Cortex of kidney (tissue), 1 donor: ENCODE measurements around the gene CACNA1A.
"Not testable (repeated sequence)": the region's sequence is repeated elsewhere in the genome, so short reads cannot be mapped to it uniquely, and the experiment has no call there.

Experiments used
- DNase-seq: peaks from one replicate; lab custom pipeline; 2025; lab: John Stamatoyannopoulos, UW

The CACNA1A gene

GRCh38 chr19:13506471-13506820, at the start of gene CACNA1A:
Gene CACNA1A (minus strand): TSS chr19:13506479. CDS start chr19:13506224, 255 bp downstream.
- no peak for DNase-seq

- DNase-seq, result no peak
Observed at GRCh38 chr19:13554506-13555240, 48.4 kb upstream of the CACNA1A start.

GRCh38 chr19:13553880-13554400, 47.7 kb upstream of the CACNA1A start:
- DNase-seq, result no peak

- no peak for DNase-seq
Observed at GRCh38 chr19:13548131-13548530, 41.9 kb upstream of the CACNA1A start.

- no peak for DNase-seq
Observed at GRCh38 chr19:13547102-13547501, 40.8 kb upstream of the CACNA1A start.

GRCh38 chr19:13544423-13544822, 38.1 kb upstream of the CACNA1A start:
- DNase-seq, result no peak

GRCh38 chr19:13541554-13541953, 35.3 kb upstream of the CACNA1A start:
- no peak for DNase-seq

GRCh38 chr19:13539332-13539731, 33.1 kb upstream of the CACNA1A start:
- no peak for DNase-seq

GRCh38 chr19:13538601-13539253, 32.4 kb upstream of the CACNA1A start:
- no peak for DNase-seq

- no peak for DNase-seq
Observed at GRCh38 chr19:13537454-13537853, 31.2 kb upstream of the CACNA1A start.

- no peak for DNase-seq
Observed at GRCh38 chr19:13530720-13531119, 24.4 kb upstream of the CACNA1A start.

- not testable (repeated sequence) for DNase-seq
Observed at GRCh38 chr19:13529721-13530120, 23.4 kb upstream of the CACNA1A start.

- no peak for DNase-seq
Observed at GRCh38 chr19:13526552-13526951, 20.3 kb upstream of the CACNA1A start.

- DNase-seq, result no peak
Observed at GRCh38 chr19:13521066-13521465, 14.8 kb upstream of the CACNA1A start.

- DNase-seq, result no peak
Observed at GRCh38 chr19:13511947-13512346, 5.7 kb upstream of the CACNA1A start.

- no peak for DNase-seq
Observed at GRCh38 chr19:13507053-13507611, 853 bp upstream of the CACNA1A start.

- DNase-seq, result no peak
Observed at GRCh38 chr19:13505761-13506470, 363 bp downstream of the CACNA1A start.

- no peak for DNase-seq
Observed at GRCh38 chr19:13505164-13505695, 1.0 kb downstream of the CACNA1A start.

GRCh38 chr19:13503570-13504235, 2.6 kb downstream of the CACNA1A start:
- DNase-seq, result no peak

GRCh38 chr19:13502231-13502630, 4.0 kb downstream of the CACNA1A start:
- no peak for DNase-seq

- no peak for DNase-seq
Observed at GRCh38 chr19:13499692-13500091, 6.6 kb downstream of the CACNA1A start.
